GM23248 (cell line): ENCODE results near the gene SHISA5.

Experiments used
- EZH2 ChIP-seq: fragments of 200-600 bp; sonication (generic); IDR thresholded peaks from 2 replicates; pipeline ENCODE4 v1.6.1; 2018; ENCODE audit warnings: antibody characterized with exemption, mild to moderate bottlenecking; ENCODE audit not compliant: insufficient read depth, poor library complexity, severe bottlenecking
- EZH2phosphoT487 ChIP-seq: fragments of 200-600 bp; sonication (generic); IDR thresholded peaks from 2 replicates; pipeline ENCODE4 v1.6.1; 2018; ENCODE audit warnings: antibody characterized with exemption, moderate library complexity, mild to moderate bottlenecking, low read depth; ENCODE audit not compliant: insufficient read depth

GRCh38 chr3:48521635-48522034 is 17.7 kb upstream of the SHISA5 start:
- TF ChIP-seq EZH2 (no peak), EZH2phosphoT487 (no peak)
